ENCODE measurements around the gene CLIC5.

Gene CLIC5

GRCh38 chr6:46015119-46015968, at the start of gene CLIC5:
TSS of gene CLIC5 (minus strand) at chr6:46015860. CDS start at chr6:46015542, 318 bp downstream.
- DNase-seq (ENCODE audit: low read depth): peak; percentile 11

- DNase-seq (ENCODE audit: low read depth): no peak
Observed at GRCh38 chr6:46062991-46063390, 47.3 kb upstream of the CLIC5 start.

- no peak for DNase-seq (ENCODE audit: low read depth)
Observed at GRCh38 chr6:46062312-46062711, 46.7 kb upstream of the CLIC5 start.

- DNase-seq (ENCODE audit: low read depth): no peak
Observed at GRCh38 chr6:46061497-46061896, 45.8 kb upstream of the CLIC5 start.

GRCh38 chr6:46059608-46060007, 43.9 kb upstream of the CLIC5 start:
- no peak for DNase-seq (ENCODE audit: low read depth)

GRCh38 chr6:46058951-46059350, 43.3 kb upstream of the CLIC5 start:
- DNase-seq (ENCODE audit: low read depth): no peak

GRCh38 chr6:46057792-46058191, 42.1 kb upstream of the CLIC5 start:
- no peak for DNase-seq (ENCODE audit: low read depth)

- DNase-seq (ENCODE audit: low read depth): no peak
Observed at GRCh38 chr6:46056906-46057529, 41.4 kb upstream of the CLIC5 start.

- DNase-seq (ENCODE audit: low read depth): no peak
Observed at GRCh38 chr6:46054516-46054915, 38.9 kb upstream of the CLIC5 start.

- DNase-seq (ENCODE audit: low read depth): no peak
Observed at GRCh38 chr6:46053039-46053933, 37.6 kb upstream of the CLIC5 start.

GRCh38 chr6:46052479-46052878, 36.8 kb upstream of the CLIC5 start:
- DNase-seq (ENCODE audit: low read depth): no peak

GRCh38 chr6:46051962-46052361, 36.3 kb upstream of the CLIC5 start:
- no peak for DNase-seq (ENCODE audit: low read depth)

- DNase-seq (ENCODE audit: low read depth): no peak
Observed at GRCh38 chr6:46050845-46051405, 35.3 kb upstream of the CLIC5 start.

GRCh38 chr6:46048646-46049297, 33.1 kb upstream of the CLIC5 start:
- DNase-seq (ENCODE audit: low read depth): no peak

GRCh38 chr6:46046558-46047174, 31.0 kb upstream of the CLIC5 start:
- no peak for DNase-seq (ENCODE audit: low read depth)

- no peak for DNase-seq (ENCODE audit: low read depth)
Observed at GRCh38 chr6:46044881-46045617, 29.4 kb upstream of the CLIC5 start.

- no peak for DNase-seq (ENCODE audit: low read depth)
Observed at GRCh38 chr6:46042355-46042999, 26.8 kb upstream of the CLIC5 start.

GRCh38 chr6:46040288-46040687, 24.6 kb upstream of the CLIC5 start:
- no peak for DNase-seq (ENCODE audit: low read depth)

- DNase-seq (ENCODE audit: low read depth): no peak
Observed at GRCh38 chr6:46039646-46040045, 24.0 kb upstream of the CLIC5 start.

- DNase-seq (ENCODE audit: low read depth): no peak
Observed at GRCh38 chr6:46036911-46037310, 21.3 kb upstream of the CLIC5 start.

All from stimulated activated CD8-positive, alpha-beta memory T cell treated with anti-CD3 and anti-CD28 coated beads, Interleukin-4, amount 100 ng/mL, for 24 hours (primary cell).